HepG2 (cell line): ENCODE results near the gene VEGFA. TPM values are rescaled to one million over a fixed set of nuclear protein-coding genes. Genes with fewer than 3 reads are reported as not detected.
A peak's percentile ranks its signal among the peaks of the same experiment; 100 is the strongest.

Experiments used
- MATR3 ChIP-seq: sonication (generic); formaldehyde crosslinking; IDR thresholded peaks from 2 replicates; pipeline ENCODE4 v1.4.0; 2020; ENCODE audit warnings: missing genetic modification reagents
- MIER2 ChIP-seq: IDR thresholded peaks from 2 replicates; pipeline ENCODE4 v1.6.1; 2016; ENCODE audit warnings: missing biosample characterization, missing genetic modification reagents
- MTA1 ChIP-seq: sonication (generic); formaldehyde crosslinking; IDR thresholded peaks from 2 replicates; pipeline ENCODE4 v1.4.0; 2020; ENCODE audit warnings: missing genetic modification reagents, mild to moderate bottlenecking, borderline replicate concordance
- POLR2AphosphoS5 ChIP-seq: IDR thresholded peaks from 2 replicates; pipeline ENCODE4 v1.6.1; 2012; ENCODE audit warnings: low read depth, low read length
- SPEN ChIP-seq: sonication (generic); formaldehyde crosslinking; IDR thresholded peaks from 2 replicates; pipeline ENCODE4 v1.5.1; 2020; ENCODE audit warnings: low read depth, mild to moderate bottlenecking, missing genetic modification reagents
- ZFP37 ChIP-seq: sonication (generic); formaldehyde crosslinking; IDR thresholded peaks from 2 replicates; pipeline ENCODE4 v1.4.0; 2020; ENCODE audit warnings: missing genetic modification reagents, borderline replicate concordance
- ZMAT3 ChIP-seq: sonication (generic); formaldehyde crosslinking; conservative IDR thresholded peaks from 2 replicates; pipeline ENCODE4 v1.7.0; 2021; ENCODE audit warnings: missing genetic modification reagents
- ZNF124 ChIP-seq: sonication (generic); formaldehyde crosslinking; IDR thresholded peaks from 2 replicates; pipeline ENCODE4 v1.4.0; 2020; ENCODE audit warnings: missing genetic modification reagents
- ZNF180 ChIP-seq: sonication (generic); formaldehyde crosslinking; IDR thresholded peaks from 2 replicates; pipeline ENCODE4 v1.4.0; 2020; ENCODE audit warnings: low read depth, missing genetic modification reagents, borderline replicate concordance
- ZNF3 ChIP-seq: IDR thresholded peaks from 2 replicates; pipeline ENCODE4 v1.7.0; 2017; ENCODE audit warnings: inconsistent platforms
- ZNF33B ChIP-seq: sonication (generic); formaldehyde crosslinking; IDR thresholded peaks from 2 replicates; pipeline ENCODE4 v1.5.1; 2020; ENCODE audit warnings: mild to moderate bottlenecking, missing genetic modification reagents
- polyA plus RNA-seq, 8 experiments: library from polyadenylated mRNA; depleted of rRNA in 3 of 8; stranded (reverse) in 7 of 8; unstranded in 1 of 8; fragments of >200 nt; fragmentation: Illumina TruSeq in 4 of 8; extraction: Trizol in 4 of 8; gene quantifications; 2 replicates each; pipeline versions ENCODE4 v1.2.1 to v1.2.3, GENCODE V29; 2011 to 2016; ENCODE audit warnings: low read depth in 4 of 8, missing spikeins in 1 of 8, mixed read lengths in 1 of 8; ENCODE audit not compliant: insufficient read depth in 1 of 8
- total RNA-seq, 5 experiments: library from RNA; depleted of rRNA; stranded (reverse); fragments of >200 nt; fragmentation: Illumina TruSeq; extraction: Trizol; gene quantifications; 2 replicates each; pipeline ENCODE4 v1.2.3, GENCODE V29; 2016; ENCODE audit warnings: low read depth in 1 of 5
- TF ChIP-seq, protein P1 (sequence below): sonication (generic); formaldehyde crosslinking; IDR thresholded peaks from 2 replicates; pipeline ENCODE4 v1.9.0; 2021; ENCODE audit warnings: mild to moderate bottlenecking, missing genetic modification reagents
- TF ChIP-seq, protein P2 (sequence below): sonication (generic); formaldehyde crosslinking; IDR thresholded peaks from 2 replicates; pipeline ENCODE4 v1.4.0; 2020; ENCODE audit warnings: mild to moderate bottlenecking, low read depth, missing genetic modification reagents
- TF ChIP-seq, protein P3 (sequence below): sonication (generic); formaldehyde crosslinking; IDR thresholded peaks from 2 replicates; pipeline ENCODE4 v1.4.0; 2020; ENCODE audit warnings: missing genetic modification reagents
- TF ChIP-seq, protein P4 (sequence below): sonication (generic); formaldehyde crosslinking; IDR thresholded peaks from 2 replicates; pipeline ENCODE4 v1.4.0; 2020; ENCODE audit warnings: mild to moderate bottlenecking, missing genetic modification reagents, borderline replicate concordance

Gene VEGFA
- total and polyA plus RNA-seq, 2 of the 13 experiments (the other 11 are each of a cell fraction or from before 2014, with no cell fraction given): 68.1 to 629 TPM

DNA sequence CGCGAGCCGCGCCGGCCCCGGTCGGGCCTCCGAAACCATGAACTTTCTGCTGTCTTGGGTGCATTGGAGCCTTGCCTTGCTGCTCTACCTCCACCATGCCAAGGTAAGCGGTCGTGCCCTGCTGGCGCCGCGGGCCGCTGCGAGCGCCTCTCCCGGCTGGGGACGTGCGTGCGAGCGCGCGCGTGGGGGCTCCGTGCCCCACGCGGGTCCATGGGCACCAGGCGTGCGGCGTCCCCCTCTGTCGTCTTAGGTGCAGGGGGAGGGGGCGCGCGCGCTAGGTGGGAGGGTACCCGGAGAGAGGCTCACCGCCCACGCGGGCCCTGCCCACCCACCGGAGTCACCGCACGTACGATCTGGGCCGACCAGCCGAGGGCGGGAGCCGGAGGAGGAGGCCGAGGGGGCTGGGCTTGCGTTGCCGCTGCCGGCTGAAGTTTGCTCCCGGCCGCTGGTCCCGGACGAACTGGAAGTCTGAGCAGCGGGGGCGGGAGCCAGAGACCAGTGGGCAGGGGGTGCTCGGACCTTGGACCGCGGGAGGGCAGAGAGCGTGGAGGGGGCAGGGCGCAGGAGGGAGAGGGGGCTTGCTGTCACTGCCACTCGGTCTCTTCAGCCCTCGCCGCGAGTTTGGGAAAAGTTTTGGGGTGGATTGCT lies 1.3 kb downstream of the VEGFA start (continued):
- TF ChIP-seq, protein P1, sequence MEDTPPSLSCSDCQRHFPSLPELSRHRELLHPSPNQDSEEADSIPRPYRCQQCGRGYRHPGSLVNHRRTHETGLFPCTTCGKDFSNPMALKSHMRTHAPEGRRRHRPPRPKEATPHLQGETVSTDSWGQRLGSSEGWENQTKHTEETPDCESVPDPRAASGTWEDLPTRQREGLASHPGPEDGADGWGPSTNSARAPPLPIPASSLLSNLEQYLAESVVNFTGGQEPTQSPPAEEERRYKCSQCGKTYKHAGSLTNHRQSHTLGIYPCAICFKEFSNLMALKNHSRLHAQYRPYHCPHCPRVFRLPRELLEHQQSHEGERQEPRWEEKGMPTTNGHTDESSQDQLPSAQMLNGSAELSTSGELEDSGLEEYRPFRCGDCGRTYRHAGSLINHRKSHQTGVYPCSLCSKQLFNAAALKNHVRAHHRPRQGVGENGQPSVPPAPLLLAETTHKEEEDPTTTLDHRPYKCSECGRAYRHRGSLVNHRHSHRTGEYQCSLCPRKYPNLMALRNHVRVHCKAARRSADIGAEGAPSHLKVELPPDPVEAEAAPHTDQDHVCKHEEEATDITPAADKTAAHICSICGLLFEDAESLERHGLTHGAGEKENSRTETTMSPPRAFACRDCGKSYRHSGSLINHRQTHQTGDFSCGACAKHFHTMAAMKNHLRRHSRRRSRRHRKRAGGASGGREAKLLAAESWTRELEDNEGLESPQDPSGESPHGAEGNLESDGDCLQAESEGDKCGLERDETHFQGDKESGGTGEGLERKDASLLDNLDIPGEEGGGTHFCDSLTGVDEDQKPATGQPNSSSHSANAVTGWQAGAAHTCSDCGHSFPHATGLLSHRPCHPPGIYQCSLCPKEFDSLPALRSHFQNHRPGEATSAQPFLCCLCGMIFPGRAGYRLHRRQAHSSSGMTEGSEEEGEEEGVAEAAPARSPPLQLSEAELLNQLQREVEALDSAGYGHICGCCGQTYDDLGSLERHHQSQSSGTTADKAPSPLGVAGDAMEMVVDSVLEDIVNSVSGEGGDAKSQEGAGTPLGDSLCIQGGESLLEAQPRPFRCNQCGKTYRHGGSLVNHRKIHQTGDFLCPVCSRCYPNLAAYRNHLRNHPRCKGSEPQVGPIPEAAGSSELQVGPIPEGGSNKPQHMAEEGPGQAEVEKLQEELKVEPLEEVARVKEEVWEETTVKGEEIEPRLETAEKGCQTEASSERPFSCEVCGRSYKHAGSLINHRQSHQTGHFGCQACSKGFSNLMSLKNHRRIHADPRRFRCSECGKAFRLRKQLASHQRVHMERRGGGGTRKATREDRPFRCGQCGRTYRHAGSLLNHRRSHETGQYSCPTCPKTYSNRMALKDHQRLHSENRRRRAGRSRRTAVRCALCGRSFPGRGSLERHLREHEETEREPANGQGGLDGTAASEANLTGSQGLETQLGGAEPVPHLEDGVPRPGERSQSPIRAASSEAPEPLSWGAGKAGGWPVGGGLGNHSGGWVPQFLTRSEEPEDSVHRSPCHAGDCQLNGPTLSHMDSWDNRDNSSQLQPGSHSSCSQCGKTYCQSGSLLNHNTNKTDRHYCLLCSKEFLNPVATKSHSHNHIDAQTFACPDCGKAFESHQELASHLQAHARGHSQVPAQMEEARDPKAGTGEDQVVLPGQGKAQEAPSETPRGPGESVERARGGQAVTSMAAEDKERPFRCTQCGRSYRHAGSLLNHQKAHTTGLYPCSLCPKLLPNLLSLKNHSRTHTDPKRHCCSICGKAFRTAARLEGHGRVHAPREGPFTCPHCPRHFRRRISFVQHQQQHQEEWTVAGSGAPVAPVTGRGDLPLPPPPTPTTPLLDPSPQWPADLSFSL (CRISPR knock-in tag): no peak
- TF ChIP-seq MATR3 (no peak), ZNF124 (CRISPR knock-in tag) (peak; percentile 74; the same call in 1 of the 2 replicates), ZMAT3 (CRISPR knock-in tag) (peak; percentile 71), MIER2 (CRISPR knock-in tag) (no peak), SPEN (CRISPR knock-in tag) (peak; percentile 92), ZNF3 (CRISPR knock-in tag) (no peak), ZFP37 (CRISPR knock-in tag) (0 out of 2 replicates have a peak, but pooled peaks have one; percentile 19), POLR2AphosphoS5 (peak; percentile 84), ZNF180 (no peak), ZNF33B (no peak), MTA1 (CRISPR knock-in tag) (peak; percentile 94; the same call in 1 of the 2 replicates)
- TF ChIP-seq, protein P2, sequence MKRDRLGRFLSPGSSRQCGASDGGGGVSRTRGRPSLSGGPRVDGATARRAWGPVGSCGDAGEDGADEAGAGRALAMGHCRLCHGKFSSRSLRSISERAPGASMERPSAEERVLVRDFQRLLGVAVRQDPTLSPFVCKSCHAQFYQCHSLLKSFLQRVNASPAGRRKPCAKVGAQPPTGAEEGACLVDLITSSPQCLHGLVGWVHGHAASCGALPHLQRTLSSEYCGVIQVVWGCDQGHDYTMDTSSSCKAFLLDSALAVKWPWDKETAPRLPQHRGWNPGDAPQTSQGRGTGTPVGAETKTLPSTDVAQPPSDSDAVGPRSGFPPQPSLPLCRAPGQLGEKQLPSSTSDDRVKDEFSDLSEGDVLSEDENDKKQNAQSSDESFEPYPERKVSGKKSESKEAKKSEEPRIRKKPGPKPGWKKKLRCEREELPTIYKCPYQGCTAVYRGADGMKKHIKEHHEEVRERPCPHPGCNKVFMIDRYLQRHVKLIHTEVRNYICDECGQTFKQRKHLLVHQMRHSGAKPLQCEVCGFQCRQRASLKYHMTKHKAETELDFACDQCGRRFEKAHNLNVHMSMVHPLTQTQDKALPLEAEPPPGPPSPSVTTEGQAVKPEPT (CRISPR knock-in tag): no peak
- TF ChIP-seq, protein P3, sequence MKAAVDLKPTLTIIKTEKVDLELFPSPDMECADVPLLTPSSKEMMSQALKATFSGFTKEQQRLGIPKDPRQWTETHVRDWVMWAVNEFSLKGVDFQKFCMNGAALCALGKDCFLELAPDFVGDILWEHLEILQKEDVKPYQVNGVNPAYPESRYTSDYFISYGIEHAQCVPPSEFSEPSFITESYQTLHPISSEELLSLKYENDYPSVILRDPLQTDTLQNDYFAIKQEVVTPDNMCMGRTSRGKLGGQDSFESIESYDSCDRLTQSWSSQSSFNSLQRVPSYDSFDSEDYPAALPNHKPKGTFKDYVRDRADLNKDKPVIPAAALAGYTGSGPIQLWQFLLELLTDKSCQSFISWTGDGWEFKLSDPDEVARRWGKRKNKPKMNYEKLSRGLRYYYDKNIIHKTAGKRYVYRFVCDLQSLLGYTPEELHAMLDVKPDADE (CRISPR knock-in tag): 0 out of 2 replicates have a peak, but pooled peaks have one; percentile 23
- TF ChIP-seq, protein P4, sequence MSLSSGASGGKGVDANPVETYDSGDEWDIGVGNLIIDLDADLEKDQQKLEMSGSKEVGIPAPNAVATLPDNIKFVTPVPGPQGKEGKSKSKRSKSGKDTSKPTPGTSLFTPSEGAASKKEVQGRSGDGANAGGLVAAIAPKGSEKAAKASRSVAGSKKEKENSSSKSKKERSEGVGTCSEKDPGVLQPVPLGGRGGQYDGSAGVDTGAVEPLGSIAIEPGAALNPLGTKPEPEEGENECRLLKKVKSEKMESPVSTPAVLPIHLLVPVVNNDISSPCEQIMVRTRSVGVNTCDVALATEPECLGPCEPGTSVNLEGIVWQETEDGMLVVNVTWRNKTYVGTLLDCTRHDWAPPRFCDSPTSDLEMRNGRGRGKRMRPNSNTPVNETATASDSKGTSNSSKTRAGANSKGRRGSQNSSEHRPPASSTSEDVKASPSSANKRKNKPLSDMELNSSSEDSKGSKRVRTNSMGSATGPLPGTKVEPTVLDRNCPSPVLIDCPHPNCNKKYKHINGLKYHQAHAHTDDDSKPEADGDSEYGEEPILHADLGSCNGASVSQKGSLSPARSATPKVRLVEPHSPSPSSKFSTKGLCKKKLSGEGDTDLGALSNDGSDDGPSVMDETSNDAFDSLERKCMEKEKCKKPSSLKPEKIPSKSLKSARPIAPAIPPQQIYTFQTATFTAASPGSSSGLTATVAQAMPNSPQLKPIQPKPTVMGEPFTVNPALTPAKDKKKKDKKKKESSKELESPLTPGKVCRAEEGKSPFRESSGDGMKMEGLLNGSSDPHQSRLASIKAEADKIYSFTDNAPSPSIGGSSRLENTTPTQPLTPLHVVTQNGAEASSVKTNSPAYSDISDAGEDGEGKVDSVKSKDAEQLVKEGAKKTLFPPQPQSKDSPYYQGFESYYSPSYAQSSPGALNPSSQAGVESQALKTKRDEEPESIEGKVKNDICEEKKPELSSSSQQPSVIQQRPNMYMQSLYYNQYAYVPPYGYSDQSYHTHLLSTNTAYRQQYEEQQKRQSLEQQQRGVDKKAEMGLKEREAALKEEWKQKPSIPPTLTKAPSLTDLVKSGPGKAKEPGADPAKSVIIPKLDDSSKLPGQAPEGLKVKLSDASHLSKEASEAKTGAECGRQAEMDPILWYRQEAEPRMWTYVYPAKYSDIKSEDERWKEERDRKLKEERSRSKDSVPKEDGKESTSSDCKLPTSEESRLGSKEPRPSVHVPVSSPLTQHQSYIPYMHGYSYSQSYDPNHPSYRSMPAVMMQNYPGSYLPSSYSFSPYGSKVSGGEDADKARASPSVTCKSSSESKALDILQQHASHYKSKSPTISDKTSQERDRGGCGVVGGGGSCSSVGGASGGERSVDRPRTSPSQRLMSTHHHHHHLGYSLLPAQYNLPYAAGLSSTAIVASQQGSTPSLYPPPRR (CRISPR knock-in tag): no peak; the same call in none of the 2 replicates
